Activated CD4-positive, alpha-beta T cell treated with anti-CD3 and anti-CD28 coated beads, Interleukin-2, amount 10 ng/mL, durations not matched to agents 7 days and 5 days (primary cell): ENCODE data around the gene CDH20. TPM values are rescaled to one million over a fixed set of nuclear protein-coding genes. Genes with fewer than 3 reads are reported as not detected.
A peak's percentile ranks its signal among the peaks of the same experiment; 100 is the strongest.

Experiments
- CTCF ChIA-PET: fragments of 350-600 bp; sonication (Branson Sonifier 250); formaldehyde crosslinking; loops from one replicate; lab custom pipeline; 2021; ENCODE audit warnings: antibody characterized with exemption; lab: Charles Lee
- POLR2A ChIA-PET: fragments of 350-600 bp; sonication (Branson Sonifier 250); formaldehyde crosslinking; loops from one replicate; lab custom pipeline; 2021; ENCODE audit warnings: antibody characterized with exemption; lab: Charles Lee
- DNase-seq: peaks from one replicate; pipeline ENCODE4 v3.0.0-alpha.2; 2020
- H3K27ac Mint-ChIP-seq: one replicate; pipeline ENCODE4 v1.8.0; 2021; ENCODE audit warnings: mild to moderate bottlenecking, moderate library complexity, mixed read lengths
- H3K27me3 Mint-ChIP-seq: one replicate; pipeline ENCODE4 v1.8.0; 2021; ENCODE audit warnings: mixed read lengths
- H3K36me3 Mint-ChIP-seq: one replicate; pipeline ENCODE4 v1.8.0; 2021; ENCODE audit warnings: low read depth, mixed read lengths
- H3K4me1 Mint-ChIP-seq: one replicate; pipeline ENCODE4 v1.8.0; 2021; ENCODE audit warnings: mixed read lengths
- H3K4me3 Mint-ChIP-seq: one replicate; pipeline ENCODE4 v1.8.0; 2021; ENCODE audit warnings: mild to moderate bottlenecking, moderate library complexity, mixed read lengths
- H3K9me3 Mint-ChIP-seq: one replicate; pipeline ENCODE4 v1.8.0; 2021; ENCODE audit warnings: mixed read lengths
- total RNA-seq, 2 experiments: library from RNA; stranded (reverse); gene quantifications; one replicate each; pipeline ENCODE4 v1.2.3, GENCODE V29; 2021

CDH20 gene
- total RNA-seq, 2 experiments from 2014 or later, result not detected

- peak overlapping the region; percentile 63 for H3K27ac Mint-ChIP-seq
- H3K9me3 Mint-ChIP-seq, result no peaks in the 10 kb centered on the region
- peaks cover 5% of the 10 kb centered on the region for H3K27me3 Mint-ChIP-seq
- no peaks in the 10 kb centered on the region for H3K36me3 Mint-ChIP-seq
- CTCF ChIA-PET, result no interaction called here
- H3K4me3 Mint-ChIP-seq, result peak overlapping the region; percentile 54
- peaks cover 9% of the 10 kb centered on the region for H3K4me1 Mint-ChIP-seq
- POLR2A ChIA-PET, result no interaction called here
- DNase-seq, result peak; percentile 10
These were observed 221.0 kb downstream of the CDH20 start for GRCh38 chr18:61554117-61554776.

DNA sequence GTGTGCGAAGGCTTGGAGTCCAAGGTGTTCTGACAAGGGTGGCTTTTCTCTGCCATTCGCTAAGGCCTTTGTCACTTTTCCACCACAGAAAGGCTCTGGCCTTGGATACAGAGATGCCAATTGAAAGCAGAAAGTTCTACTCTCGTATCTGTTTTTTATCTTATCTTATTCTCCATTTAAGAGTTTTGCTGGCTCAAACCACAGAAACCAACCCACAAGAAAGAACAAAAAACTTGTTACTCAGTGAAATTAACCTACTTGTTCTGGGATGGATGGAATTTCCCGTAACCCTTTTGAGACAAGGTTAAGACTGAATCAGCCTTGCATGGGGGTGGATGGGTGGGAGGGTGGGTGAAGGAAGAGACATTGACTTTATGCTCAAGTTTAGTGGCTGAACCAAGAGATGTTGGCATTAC is 221.7 kb downstream of the CDH20 start:
- no peaks in the 10 kb centered on the region for H3K36me3 Mint-ChIP-seq
- ChIA-PET POLR2A (no interaction called here), CTCF (no interaction called here)
- H3K4me3 Mint-ChIP-seq, result peak overlapping the region; percentile 54
- H3K4me1 Mint-ChIP-seq, result peaks cover 9% of the 10 kb centered on the region
- H3K9me3 Mint-ChIP-seq, result peaks cover 3% of the 10 kb centered on the region
- no peak for DNase-seq
- peaks cover 5% of the 10 kb centered on the region for H3K27me3 Mint-ChIP-seq
- H3K27ac Mint-ChIP-seq, result peak overlapping the region; percentile 63

DNA sequence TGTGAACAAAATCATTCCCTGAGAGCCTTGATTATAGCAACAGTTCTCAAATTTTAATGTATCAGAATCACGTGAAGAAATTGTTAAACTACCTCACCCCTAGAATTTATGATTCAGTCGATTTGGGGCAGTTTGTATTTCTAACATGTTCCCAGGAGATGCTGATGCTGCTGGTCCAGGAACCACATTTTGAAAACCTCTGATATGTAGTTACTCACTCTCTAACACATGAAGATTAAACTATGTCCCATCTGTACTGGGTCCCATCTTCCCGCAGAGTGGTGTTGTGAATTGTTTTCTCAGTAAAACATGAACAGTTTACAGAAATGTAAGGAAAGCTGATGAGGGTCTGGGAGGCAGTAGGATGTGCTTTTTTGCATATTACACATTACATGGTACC is 223.1 kb downstream of the CDH20 start:
- POLR2A ChIA-PET, result no interaction called here
- peaks cover 9% of the 10 kb centered on the region for H3K4me1 Mint-ChIP-seq
- H3K4me3 Mint-ChIP-seq, result no peak overlapping the region
- H3K27me3 Mint-ChIP-seq, result peaks cover 11% of the 10 kb centered on the region
- no peaks in the 10 kb centered on the region for H3K36me3 Mint-ChIP-seq
- H3K27ac Mint-ChIP-seq, result no peak overlapping the region
- DNase-seq, result no peak
- CTCF ChIA-PET, result no interaction called here
- H3K9me3 Mint-ChIP-seq, result peaks cover 5% of the 10 kb centered on the region

DNA sequence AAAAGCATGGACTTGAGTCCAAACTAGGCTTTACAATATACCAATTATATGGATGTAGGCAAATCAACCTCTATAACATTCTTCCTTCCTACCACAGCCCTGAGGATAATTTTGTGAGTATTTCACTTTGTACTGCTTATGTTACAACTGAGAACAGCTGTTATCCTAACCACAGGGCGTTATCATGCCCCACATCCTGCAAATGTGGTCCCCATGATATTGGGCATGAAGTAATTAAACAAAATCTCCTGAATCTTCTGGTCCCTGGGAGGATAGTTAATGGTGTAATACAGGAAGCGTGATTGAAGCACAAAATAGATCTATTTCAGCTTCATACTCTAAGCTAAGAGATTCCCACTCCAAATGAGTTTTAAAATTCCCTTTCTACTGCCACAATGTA is 223.6 kb downstream of the CDH20 start:
- H3K27me3 Mint-ChIP-seq, result peaks cover 11% of the 10 kb centered on the region
- ChIA-PET POLR2A (no interaction called here), CTCF (no interaction called here)
- peaks cover 9% of the 10 kb centered on the region for H3K4me1 Mint-ChIP-seq
- no peak for DNase-seq
- H3K4me3 Mint-ChIP-seq, result no peak overlapping the region
- H3K27ac Mint-ChIP-seq, result no peak overlapping the region
- H3K36me3 Mint-ChIP-seq, result no peaks in the 10 kb centered on the region
- H3K9me3 Mint-ChIP-seq, result peaks cover 5% of the 10 kb centered on the region

DNA sequence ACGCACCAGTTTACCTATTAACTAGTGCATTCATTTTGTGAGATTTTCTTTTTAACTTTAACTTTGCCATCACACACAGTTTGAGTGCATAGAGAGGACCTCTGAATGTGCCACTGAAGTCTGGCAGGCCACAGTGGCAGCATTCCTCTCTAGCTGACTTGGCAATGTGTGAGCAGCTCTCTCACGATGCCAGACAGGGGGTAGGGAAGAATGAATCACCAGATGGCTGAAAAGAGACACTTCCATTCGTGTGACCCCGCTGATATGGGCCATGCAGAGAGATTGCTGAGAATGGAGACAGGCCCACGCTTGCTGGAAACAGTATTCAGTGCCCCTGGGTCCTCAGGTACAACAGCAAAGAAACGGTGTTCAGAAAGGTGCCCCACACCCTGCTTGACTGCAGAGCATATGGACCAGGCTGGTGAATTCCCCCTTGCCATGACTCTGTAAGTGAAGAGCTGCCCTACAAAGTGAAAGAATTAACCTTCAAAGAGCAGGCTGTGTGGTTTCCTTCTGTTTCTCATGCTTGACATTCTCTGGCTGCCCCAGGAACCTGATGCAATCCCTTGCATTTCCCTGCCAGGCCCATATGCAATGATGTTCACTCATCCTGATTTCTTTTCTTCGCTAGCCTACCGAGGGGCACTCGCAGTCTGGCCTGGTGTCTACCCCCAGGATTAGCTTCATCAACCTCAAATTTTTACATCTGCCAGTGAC is 236.1 kb downstream of the CDH20 start:
- H3K9me3 Mint-ChIP-seq, result no peaks in the 10 kb centered on the region
- no peaks in the 10 kb centered on the region for H3K4me1 Mint-ChIP-seq
- CTCF ChIA-PET, result no interaction called here
- H3K27ac Mint-ChIP-seq, result no peak overlapping the region
- no peaks in the 10 kb centered on the region for H3K27me3 Mint-ChIP-seq
- POLR2A ChIA-PET, result no interaction called here
- H3K36me3 Mint-ChIP-seq, result no peaks in the 10 kb centered on the region
- H3K4me3 Mint-ChIP-seq, result no peak overlapping the region
- DNase-seq, result no peak

DNA sequence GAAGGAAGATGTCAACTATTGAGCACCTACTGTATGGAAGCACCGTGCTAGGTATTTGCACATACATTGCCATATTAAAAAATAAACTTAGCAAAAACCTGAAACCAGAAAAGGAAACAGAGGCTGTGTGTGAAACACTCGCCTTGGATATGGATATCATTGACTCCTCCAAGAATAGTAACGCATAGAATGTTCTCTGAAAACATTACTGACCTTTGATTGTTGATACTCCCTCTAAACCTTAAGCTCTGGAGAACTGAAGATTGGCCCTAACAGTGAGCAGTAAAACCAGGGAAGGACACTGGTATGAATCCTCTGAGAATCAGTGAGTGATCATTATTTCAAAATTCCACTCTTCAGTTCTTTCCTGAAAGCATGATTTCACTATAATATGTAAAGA is 236.8 kb downstream of the CDH20 start:
- Mint-ChIP-seq H3K27me3 (no peaks in the 10 kb centered on the region), H3K9me3 (no peaks in the 10 kb centered on the region), H3K4me1 (no peaks in the 10 kb centered on the region), H3K36me3 (no peaks in the 10 kb centered on the region), H3K27ac (no peak overlapping the region), H3K4me3 (no peak overlapping the region)
- no peak for DNase-seq
- ChIA-PET CTCF (no interaction called here), POLR2A (no interaction called here)

GRCh38 chr18:61572084-61572655 is 238.9 kb downstream of the CDH20 start:
- CTCF ChIA-PET, result no interaction called here
- no peak for DNase-seq
- H3K27me3 Mint-ChIP-seq, result peaks cover 4% of the 10 kb centered on the region
- POLR2A ChIA-PET, result no interaction called here
- no peaks in the 10 kb centered on the region for H3K9me3 Mint-ChIP-seq
- no peak overlapping the region for H3K4me3 Mint-ChIP-seq
- H3K4me1 Mint-ChIP-seq, result no peaks in the 10 kb centered on the region
- H3K36me3 Mint-ChIP-seq, result no peaks in the 10 kb centered on the region
- no peak overlapping the region for H3K27ac Mint-ChIP-seq

DNA sequence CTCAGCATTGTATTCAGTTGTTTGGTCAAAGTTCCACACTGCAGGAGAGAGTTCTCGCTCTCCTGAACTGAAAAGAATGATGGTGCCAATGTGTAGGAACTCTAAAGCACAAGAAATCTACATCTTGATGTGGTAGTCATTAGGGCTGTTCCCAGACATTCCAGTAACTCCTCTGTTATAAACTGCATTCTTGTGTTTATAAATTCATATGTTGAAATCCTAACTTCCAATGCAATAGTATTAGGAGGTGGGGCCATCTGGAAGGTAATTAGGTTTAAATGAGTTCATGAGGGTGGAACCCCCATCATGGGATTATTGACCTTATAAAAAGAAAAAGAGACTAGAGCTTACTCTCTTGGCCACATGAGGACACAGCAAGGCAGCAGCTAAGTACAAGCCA is 239.6 kb downstream of the CDH20 start:
- H3K9me3 Mint-ChIP-seq, result no peaks in the 10 kb centered on the region
- POLR2A ChIA-PET, result no interaction called here
- H3K27me3 Mint-ChIP-seq, result peaks cover 4% of the 10 kb centered on the region
- H3K36me3 Mint-ChIP-seq, result no peaks in the 10 kb centered on the region
- no peak overlapping the region for H3K27ac Mint-ChIP-seq
- no peak for DNase-seq
- H3K4me3 Mint-ChIP-seq, result no peak overlapping the region
- CTCF ChIA-PET, result no interaction called here
- H3K4me1 Mint-ChIP-seq, result no peaks in the 10 kb centered on the region

DNA sequence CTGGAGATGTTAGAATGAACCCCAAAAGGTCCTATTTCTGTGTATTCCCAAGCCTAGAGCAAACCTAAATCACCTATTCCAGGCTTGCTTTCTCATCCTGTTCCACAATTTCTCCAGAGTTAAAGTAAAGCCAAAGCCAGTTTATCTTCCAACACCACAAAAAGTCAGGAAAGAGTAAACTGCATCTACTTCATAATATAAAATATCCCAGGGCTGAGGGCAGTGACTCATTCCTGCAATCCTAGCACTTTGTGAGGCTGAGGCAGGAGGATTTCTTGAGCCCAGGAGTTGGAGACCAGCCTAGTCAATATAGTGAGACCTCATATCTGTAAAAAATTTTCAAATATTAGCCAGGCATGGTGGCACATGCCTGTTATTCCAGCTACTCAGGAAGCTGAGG is 241.4 kb downstream of the CDH20 start:
- ChIA-PET POLR2A (no interaction called here), CTCF (no interaction called here)
- no peaks in the 10 kb centered on the region for H3K9me3 Mint-ChIP-seq
- H3K4me1 Mint-ChIP-seq, result no peaks in the 10 kb centered on the region
- H3K4me3 Mint-ChIP-seq, result no peak overlapping the region
- DNase-seq, result no peak
- no peak overlapping the region for H3K27ac Mint-ChIP-seq
- no peaks in the 10 kb centered on the region for H3K36me3 Mint-ChIP-seq
- H3K27me3 Mint-ChIP-seq, result peaks cover 5% of the 10 kb centered on the region

DNA sequence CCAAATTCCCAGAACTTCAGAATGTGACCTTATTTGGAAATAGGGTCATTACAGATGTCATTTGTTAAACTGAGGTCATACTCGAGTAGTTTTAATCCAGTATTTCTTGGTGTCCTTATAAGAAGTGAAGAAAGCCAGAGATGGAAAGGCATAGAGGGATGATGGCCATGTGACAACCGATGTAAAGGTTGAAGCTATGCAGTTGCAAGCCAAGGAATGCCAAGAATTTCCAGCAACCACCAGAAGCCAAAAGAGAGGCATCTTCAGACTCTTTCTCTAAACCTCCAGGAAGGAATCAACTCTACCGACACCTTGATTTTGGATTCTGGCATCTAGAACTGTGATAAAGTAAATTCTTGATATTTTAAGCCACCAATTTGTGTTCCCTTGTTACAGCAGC is 242.2 kb downstream of the CDH20 start:
- no peak for DNase-seq
- CTCF ChIA-PET, result no interaction called here
- peaks cover 6% of the 10 kb centered on the region for H3K27me3 Mint-ChIP-seq
- POLR2A ChIA-PET, result no interaction called here
- H3K4me1 Mint-ChIP-seq, result no peaks in the 10 kb centered on the region
- H3K4me3 Mint-ChIP-seq, result no peak overlapping the region
- H3K9me3 Mint-ChIP-seq, result no peaks in the 10 kb centered on the region
- no peak overlapping the region for H3K27ac Mint-ChIP-seq
- no peaks in the 10 kb centered on the region for H3K36me3 Mint-ChIP-seq

GRCh38 chr18:61578846-61579245 is 245.6 kb downstream of the CDH20 start:
- H3K27ac Mint-ChIP-seq, result no peak overlapping the region
- no peak for DNase-seq
- H3K4me1 Mint-ChIP-seq, result peaks cover 3% of the 10 kb centered on the region
- H3K27me3 Mint-ChIP-seq, result peaks cover 32% of the 10 kb centered on the region
- H3K4me3 Mint-ChIP-seq, result no peak overlapping the region
- POLR2A ChIA-PET, result no interaction called here
- CTCF ChIA-PET, result no interaction called here
- no peaks in the 10 kb centered on the region for H3K9me3 Mint-ChIP-seq
- H3K36me3 Mint-ChIP-seq, result no peaks in the 10 kb centered on the region

GRCh38 chr18:61579581-61579980 is 246.4 kb downstream of the CDH20 start:
- Mint-ChIP-seq H3K4me3 (no peak overlapping the region), H3K9me3 (no peaks in the 10 kb centered on the region), H3K36me3 (no peaks in the 10 kb centered on the region), H3K4me1 (peaks cover 3% of the 10 kb centered on the region), H3K27ac (no peak overlapping the region), H3K27me3 (peaks cover 32% of the 10 kb centered on the region)
- no peak for DNase-seq
- ChIA-PET POLR2A (no interaction called here), CTCF (no interaction called here)

DNA sequence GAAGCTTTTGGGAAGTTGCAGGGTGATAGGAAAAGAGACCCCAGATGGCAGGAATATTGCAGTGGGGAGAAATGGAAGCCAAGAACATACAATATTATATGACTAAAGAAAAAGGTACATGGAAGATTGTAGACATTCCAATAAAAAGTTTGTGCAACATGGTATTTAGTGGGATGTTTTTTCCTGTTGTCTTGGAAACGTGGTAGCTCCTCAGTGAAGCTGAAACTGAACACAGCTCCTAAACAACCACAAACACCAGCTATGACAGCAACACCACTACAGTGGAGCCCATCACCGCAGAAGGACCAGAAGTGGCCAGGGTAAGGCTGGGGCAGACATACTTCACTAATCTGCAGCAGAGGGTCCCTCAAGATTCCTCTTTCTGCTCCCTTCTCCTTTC is 246.8 kb downstream of the CDH20 start:
- Mint-ChIP-seq H3K36me3 (no peaks in the 10 kb centered on the region), H3K4me1 (peaks cover 3% of the 10 kb centered on the region), H3K9me3 (no peaks in the 10 kb centered on the region), H3K27ac (no peak overlapping the region), H3K4me3 (no peak overlapping the region), H3K27me3 (peaks cover 32% of the 10 kb centered on the region)
- POLR2A ChIA-PET, result no interaction called here
- no peak for DNase-seq
- CTCF ChIA-PET, result no interaction called here
